SK-N-SH treated with all-trans-retinoic acid at 6 μM for 48 hours (cell line): Measurements from ENCODE around the gene PDGFC.

Experiments used
- CREB5 ChIP-seq: fragments of 250-450 bp; sonication (Bioruptor Pico); IDR thresholded peaks from 2 replicates; pipeline ENCODE4 v1.5.1; 2020; ENCODE audit warnings: low read depth, mild to moderate bottlenecking, moderate library complexity
- CSDC2 ChIP-seq: fragments of 250-450 bp; sonication (Bioruptor Pico); IDR thresholded peaks from 2 replicates; pipeline ENCODE4 v1.5.0; 2020; ENCODE audit warnings: mild to moderate bottlenecking, moderate library complexity
- CSRNP3 ChIP-seq: fragments of 250-450 bp; sonication (Bioruptor Pico); IDR thresholded peaks from 2 replicates; pipeline ENCODE4 v1.5.1; 2021; ENCODE audit warnings: mild to moderate bottlenecking, moderate library complexity
- PATZ1 ChIP-seq: fragments of 250-450 bp; sonication (Bioruptor Pico); IDR thresholded peaks from 2 replicates; pipeline ENCODE4 v1.8.0; 2020; ENCODE audit warnings: mild to moderate bottlenecking, moderate library complexity, borderline replicate concordance
- POU6F1 ChIP-seq: fragments of 250-450 bp; sonication (Bioruptor Pico); IDR thresholded peaks from 2 replicates; pipeline ENCODE4 v1.8.0; 2021; ENCODE audit warnings: low read depth, mild to moderate bottlenecking, moderate library complexity, borderline replicate concordance
- RARB ChIP-seq: fragments of 250-450 bp; sonication (Bioruptor Pico); IDR thresholded peaks from 2 replicates; pipeline ENCODE4 v1.8.0; 2021; ENCODE audit warnings: mild to moderate bottlenecking, moderate library complexity
- TCF4 ChIP-seq: fragments of 250-450 bp; sonication (Bioruptor Pico); IDR thresholded peaks from 2 replicates; pipeline ENCODE4 v1.8.0; 2021; ENCODE audit warnings: mild to moderate bottlenecking, moderate library complexity, borderline replicate concordance
- TOX ChIP-seq: fragments of 250-450 bp; sonication (Bioruptor Pico); IDR thresholded peaks from 2 replicates; pipeline ENCODE4 v1.8.0; 2021; ENCODE audit warnings: mild to moderate bottlenecking, moderate library complexity, borderline replicate concordance
- TSHZ2 ChIP-seq: fragments of 250-450 bp; sonication (Bioruptor Pico); IDR thresholded peaks from 2 replicates; pipeline ENCODE4 v1.5.0; 2020; ENCODE audit warnings: mild to moderate bottlenecking, moderate library complexity
- ZC3H10 ChIP-seq: fragments of 250-450 bp; sonication (Bioruptor Pico); IDR thresholded peaks from 2 replicates; pipeline ENCODE4 v1.5.1; 2021; ENCODE audit warnings: mild to moderate bottlenecking, moderate library complexity
- ZFP3 ChIP-seq: fragments of 250-450 bp; sonication (Bioruptor Pico); IDR thresholded peaks from 2 replicates; pipeline ENCODE4 v1.5.0; 2020; ENCODE audit warnings: mild to moderate bottlenecking, moderate library complexity
- ZFP30 ChIP-seq: fragments of 450-650 bp; formaldehyde crosslinking; IDR thresholded peaks from 2 replicates; pipeline ENCODE4 v1.5.0; 2022; ENCODE audit warnings: mild to moderate bottlenecking, moderate library complexity

- TF ChIP-seq CSRNP3 (CRISPR knock-in tag) (no peak), RARB (no peak), TCF4 (CRISPR knock-in tag) (no peak), POU6F1 (CRISPR knock-in tag) (no peak), TSHZ2 (CRISPR knock-in tag) (no peak), ZFP3 (CRISPR knock-in tag) (no peak), CREB5 (no peak), TOX (no peak), CSDC2 (no peak), ZFP30 (CRISPR knock-in tag) (no peak), PATZ1 (CRISPR knock-in tag) (no peak), ZC3H10 (CRISPR knock-in tag) (no peak)
Observed at GRCh38 chr4:156941940-156942548, 29.6 kb downstream of the PDGFC start.
